Stimulated activated effector memory CD8-positive, alpha-beta T cell treated with anti-CD3 and anti-CD28 coated beads, Interleukin-12 subunit alpha, Interleukin-12 subunit beta, amount 100 ng/mL, for 72 hours (primary cell): ENCODE results near the gene SPACA5.

Experiments used
- ATAC-seq: fragments of 150-1000 bp; cut with Tn5 transposase; 2 replicates; pipeline ENCODE4 v1.10.0; 2021
- DNase-seq, 2 donors: peaks; one replicate each; pipeline ENCODE4 v3.0.0; 2021 to 2022; ENCODE audit warnings: low spot score in 2 of 2
- H3K27ac Mint-ChIP-seq: one replicate; pipeline ENCODE4 v1.8.0; 2022; ENCODE audit warnings: mild to moderate bottlenecking, mixed read lengths
- H3K36me3 Mint-ChIP-seq: one replicate; pipeline ENCODE4 v1.8.0; 2022; ENCODE audit warnings: mild to moderate bottlenecking, mixed read lengths
- H3K4me1 Mint-ChIP-seq: one replicate; pipeline ENCODE4 v1.8.0; 2022; ENCODE audit warnings: mixed read lengths
- H3K4me3 Mint-ChIP-seq: one replicate; pipeline ENCODE4 v1.8.0; 2022; ENCODE audit warnings: mild to moderate bottlenecking, mixed read lengths
- H3K9me3 Mint-ChIP-seq: one replicate; pipeline ENCODE4 v1.8.0; 2022; ENCODE audit warnings: mixed read lengths

SPACA5 gene

GRCh38 chrX:48045410-48046311 is 38.9 kb downstream of the SPACA5 start:
- Mint-ChIP-seq H3K4me1 (no peaks in the 10 kb centered on the region), H3K9me3 (no peaks in the 10 kb centered on the region), H3K36me3 (no peaks in the 10 kb centered on the region), H3K4me3 (no peak overlapping the region), H3K27ac (no peak overlapping the region)
- DNase-seq: no peak
- no peak for ATAC-seq

- ATAC-seq: no peak
- Mint-ChIP-seq H3K36me3 (no peaks in the 10 kb centered on the region), H3K9me3 (no peaks in the 10 kb centered on the region), H3K27ac (no peak overlapping the region), H3K4me1 (no peaks in the 10 kb centered on the region), H3K4me3 (no peak overlapping the region)
- DNase-seq: no peak
Measured at GRCh38 chrX:48046846-48047245, 40.1 kb downstream of the SPACA5 start.

- Mint-ChIP-seq H3K27ac (no peak overlapping the region), H3K9me3 (peaks cover 8% of the 10 kb centered on the region), H3K36me3 (peaks cover 31% of the 10 kb centered on the region), H3K4me1 (no peaks in the 10 kb centered on the region), H3K4me3 (no peak overlapping the region)
- ATAC-seq: peak; percentile 62
- DNase-seq: no peak
Measured at GRCh38 chrX:48058621-48059295, 52.0 kb downstream of the SPACA5 start.

- ATAC-seq (no peak), DNase-seq (no peak)
- Mint-ChIP-seq H3K4me3 (no peak overlapping the region), H3K9me3 (peaks cover 8% of the 10 kb centered on the region), H3K27ac (no peak overlapping the region), H3K4me1 (no peaks in the 10 kb centered on the region), H3K36me3 (peaks cover 31% of the 10 kb centered on the region)
Measured at GRCh38 chrX:48059296-48059639, 52.5 kb downstream of the SPACA5 start.
